Natural killer cell (primary cell): Measurements from ENCODE around the gene CNOT3. TPM values are rescaled to one million over a fixed set of nuclear protein-coding genes. Genes with fewer than 3 reads are reported as not detected.

Experiments
- ATAC-seq, 3 donors: fragments of 150-1000 bp in 2 of 3; fragments of 200-7000 bp in 1 of 3; cut with Tn5 transposase; 1 replicate in 1 of 3; 2 replicates in 2 of 3; pipeline ENCODE4 v1.10.0; 2021; ENCODE audit warnings: mild to moderate bottlenecking in 2 of 3, moderate library complexity in 2 of 3
- DNase-seq, 2 donors: peaks; one replicate each; pipeline versions ENCODE4 v3.0.0 to v3.0.0-alpha.2; 2013 to 2021; ENCODE audit warnings: mixed read lengths in 1 of 2
- H3K27ac ChIP-seq: one replicate; pipeline ENCODE4 v1.5.1; 2013; ENCODE audit warnings: mild to moderate bottlenecking, low read length
- H3K27me3 ChIP-seq: one replicate; pipeline ENCODE4 v1.6.1; 2013; ENCODE audit warnings: low read length; ENCODE audit not compliant: control insufficient read depth, insufficient read depth
- H3K36me3 ChIP-seq: one replicate; pipeline ENCODE4 v1.6.1; 2013; ENCODE audit warnings: low read length; ENCODE audit not compliant: control insufficient read depth, insufficient read depth
- H3K4me1 ChIP-seq: one replicate; pipeline ENCODE4 v1.6.1; 2013; ENCODE audit warnings: low read length; ENCODE audit not compliant: control insufficient read depth, insufficient read depth
- H3K4me3 ChIP-seq: one replicate; pipeline ENCODE4 v1.5.1; 2013; ENCODE audit warnings: low read length
- H3K9me3 ChIP-seq: one replicate; pipeline ENCODE4 v1.6.1; 2013; ENCODE audit warnings: low read length; ENCODE audit not compliant: control insufficient read depth, insufficient read depth
- H3K27ac Mint-ChIP-seq, 2 donors: one replicate each; pipeline ENCODE4 v1.8.0; 2022; ENCODE audit warnings: mild to moderate bottlenecking in 2 of 2, mixed read lengths in 2 of 2, moderate library complexity in 1 of 2
- H3K27me3 Mint-ChIP-seq, 2 donors: one replicate each; pipeline ENCODE4 v1.8.0; 2022; ENCODE audit warnings: low read depth in 2 of 2, mixed read lengths in 2 of 2
- H3K36me3 Mint-ChIP-seq: one replicate; pipeline ENCODE4 v1.8.0; 2022; ENCODE audit warnings: mixed read lengths
- H3K4me1 Mint-ChIP-seq, 2 donors: one replicate each; pipeline ENCODE4 v1.8.0; 2022; ENCODE audit warnings: mixed read lengths in 2 of 2
- H3K4me3 Mint-ChIP-seq: one replicate; pipeline ENCODE4 v1.8.0; 2022; ENCODE audit warnings: mild to moderate bottlenecking, moderate library complexity, mixed read lengths
- H3K9me3 Mint-ChIP-seq, 2 donors: one replicate each; pipeline ENCODE4 v1.8.0; 2022; ENCODE audit warnings: mixed read lengths in 2 of 2
- CTCF ChIP-seq: fragments of 200-600 bp; IDR thresholded peaks from one replicate; pipeline ENCODE4 v1.8.0; 2022; ENCODE audit warnings: antibody characterized with exemption
- WGBS: methylation state at CpG from one replicate; pipeline ENCODE4 v1.1.7; 2013; ENCODE audit warnings: missing lambda C conversion rate; ENCODE audit not compliant: insufficient coverage; 5-methylcytosine and 5-hydroxymethylcytosine counted together
- intact Hi-C: fragments of 100-400 bp; cut with micrococcal nuclease; formaldehyde crosslinking; loops from one replicate; pipeline ENCODE4 v1.14.2; 2022
- total RNA-seq, 4 donors: library from RNA; stranded (reverse); fragments of 120-200 nt in 1 of 4; gene quantifications; one replicate each; pipeline versions ENCODE4 v1.2.3 to v1.2.4, GENCODE V29; 2013 to 2022

Gene CNOT3
- total RNA-seq, 3 donors from 2014 or later (not counting 1 experiment from before 2014, with no cell fraction given), result 46.3 to 73.9 (median 51.7) TPM

- H3K36me3 ChIP-seq, result peaks cover 12% of the 10 kb centered on the region
- no peak for TF ChIP-seq CTCF
- H3K4me3 Mint-ChIP-seq, result peak overlapping the region; percentile 99
- peaks cover 23% of the 10 kb centered on the region for H3K4me1 ChIP-seq
- peaks cover 26 to 36% of the 10 kb centered on the region in 2 donors for H3K4me1 Mint-ChIP-seq
- peak; percentile 100 for DNase-seq
- peak; percentile 57 to 76 (median 61) for ATAC-seq
- intact Hi-C loops, result loop anchor here (1.0 to 10.0 kb wide), 6 partner anchors 10 to 1465 kb away; partner anchors contain the start of genes CNOT3, MYADM, PRPF31 and RPS9
- no peaks in the 10 kb centered on the region for H3K36me3 Mint-ChIP-seq
- peak overlapping the region; percentile 92 for H3K4me3 ChIP-seq
- WGBS, result under 1% methylated on average over 65 of the region's 65 CpGs
- H3K27ac Mint-ChIP-seq, result peak overlapping the region; percentile 97 to 99
- no peaks in the 10 kb centered on the region for H3K27me3 ChIP-seq
- H3K9me3 ChIP-seq, result no peaks in the 10 kb centered on the region
- H3K27ac ChIP-seq, result peak overlapping the region; percentile 98
- H3K9me3 Mint-ChIP-seq, result no peaks in the 10 kb centered on the region
- H3K27me3 Mint-ChIP-seq, result no peaks in the 10 kb centered on the region
Observed at GRCh38 chr19:54189735-54190502, 52.4 kb downstream of the CNOT3 start.

GRCh38 chr19:54190503-54191010 is 53.0 kb downstream of the CNOT3 start:
- DNase-seq (peak; percentile 100), ATAC-seq (peak; percentile 57 to 79 (median 64))
- Histone ChIP-seq H3K27me3 (no peaks in the 10 kb centered on the region), H3K27ac (peak overlapping the region; percentile 98), H3K9me3 (no peaks in the 10 kb centered on the region), H3K4me1 (peaks cover 23% of the 10 kb centered on the region), H3K36me3 (peaks cover 12% of the 10 kb centered on the region), H3K4me3 (peak overlapping the region; percentile 92)
- WGBS, result under 1% methylated on average over 56 of the region's 56 CpGs
- H3K36me3 Mint-ChIP-seq, result no peaks in the 10 kb centered on the region
- no peak for TF ChIP-seq CTCF
- H3K9me3 Mint-ChIP-seq, result no peaks in the 10 kb centered on the region
- peak overlapping the region; percentile 97 to 99 for H3K27ac Mint-ChIP-seq
- intact Hi-C loops, result loop anchor here (1.0 to 10.0 kb wide), 6 partner anchors 10 to 1464 kb away; partner anchors contain the start of genes CNOT3, MYADM, PRPF31 and RPS9
- no peaks in the 10 kb centered on the region for H3K27me3 Mint-ChIP-seq
- peak overlapping the region; percentile 99 for H3K4me3 Mint-ChIP-seq
- H3K4me1 Mint-ChIP-seq, result peaks cover 26 to 39% of the 10 kb centered on the region in 2 donors

GRCh38 chr19:54191011-54191810 is 53.6 kb downstream of the CNOT3 start, which contains the start of gene TSEN34:
TSEN34 (plus strand) TSS chr19:54191308; CDS start chr19:54191365, 57 bp downstream.
- peak; percentile 30 to 54 (median 40) for ATAC-seq
- Mint-ChIP-seq H3K27ac (peak within 1 kb of the TSS; percentile 97 to 99), H3K9me3 (no peaks in the 10 kb centered on the region), H3K36me3 (no peaks in the 10 kb centered on the region), H3K4me3 (peak within 1 kb of the TSS; percentile 99), H3K4me1 (peaks cover 26 to 40% of the 10 kb centered on the region in 2 donors), H3K27me3 (no peaks in the 10 kb centered on the region)
- peak within 1 kb of the TSS; percentile 92 for H3K4me3 ChIP-seq
- no peaks in the 10 kb centered on the region for H3K27me3 ChIP-seq
- no peak for TF ChIP-seq CTCF
- DNase-seq, result peak; percentile 91 to 95
- H3K9me3 ChIP-seq, result no peaks in the 10 kb centered on the region
- peaks cover 12% of the 10 kb centered on the region for H3K36me3 ChIP-seq
- peak within 1 kb of the TSS; percentile 98 for H3K27ac ChIP-seq
- H3K4me1 ChIP-seq, result peaks cover 23% of the 10 kb centered on the region
- 1% methylated on average over 77 of the region's 77 CpGs for WGBS
- intact Hi-C loops, result loop anchor here (2.0 to 10.0 kb wide), 2 partner anchors 324 to 1464 kb away; partner anchors contain the start of genes MYADM and U2AF2
